Measurements from ENCODE around the gene C15orf39. TPM values are rescaled to one million over a fixed set of nuclear protein-coding genes. Genes with fewer than 3 reads are reported as not detected.

C15orf39 gene
- total and polyA plus RNA-seq, 2 experiments from 2014 or later = 13.4 to 54.1 TPM

DNA sequence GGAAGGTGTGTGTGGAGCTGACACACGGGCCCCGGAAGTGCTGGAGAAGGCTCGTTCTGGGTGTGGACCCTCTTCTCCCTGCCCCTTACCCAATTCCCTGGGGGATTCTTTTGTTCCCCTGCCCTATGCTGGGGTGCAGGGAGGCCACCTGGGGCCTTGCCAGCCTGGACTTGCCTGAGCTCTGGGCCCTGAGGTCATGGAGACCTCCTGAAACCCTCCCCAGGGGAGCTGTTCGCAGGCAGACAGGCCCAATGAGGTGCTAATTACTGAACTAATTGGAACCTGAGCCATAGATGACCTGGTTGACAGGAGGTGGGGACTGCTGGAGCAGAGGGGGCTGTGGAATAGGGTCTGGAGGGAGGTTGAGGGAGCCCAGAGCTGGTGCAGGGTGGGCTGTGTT, 9.4 kb upstream of the C15orf39 start (continued):
- TF ChIP-seq EZH2phosphoT487 (IDR thresholded peaks at IDR 0.05; ENCODE audit: unreplicated experiment) = no peak
- TF ChIP-seq NANOG (IDR thresholded peaks at IDR 0.05; ENCODE audit: borderline replicate concordance) = no peak
- no peak for TF ChIP-seq POLR2AphosphoS5 (IDR thresholded peaks at IDR 0.05; ENCODE audit: low read depth)

DNA sequence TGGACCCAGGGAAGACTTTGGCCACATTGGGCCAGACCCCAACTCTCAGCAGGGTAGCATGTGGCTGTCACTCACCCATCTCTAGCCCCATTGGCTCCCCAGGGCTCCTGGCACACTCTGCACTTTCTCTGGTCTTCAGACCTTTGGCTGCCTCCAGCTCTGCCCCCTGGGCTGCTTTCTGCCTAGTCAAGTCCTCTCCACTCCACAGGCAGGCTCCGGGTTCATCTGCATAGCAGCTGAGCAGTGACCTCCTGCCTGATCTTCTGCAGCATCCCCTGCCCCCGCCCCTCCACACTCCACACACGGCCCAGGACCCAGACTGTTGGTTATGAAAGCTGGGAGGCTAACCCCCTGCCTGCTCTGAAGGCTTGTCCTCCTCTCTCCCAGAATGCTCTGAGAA, 8.4 kb upstream of the C15orf39 start:
- no peak overlapping the region for H3K4me2 ChIP-seq
- H3K27me3 ChIP-seq (ENCODE audit: insufficient read depth) = no peaks in the 10 kb centered on the region
- Mint-ChIP-seq H3K27ac (no peak overlapping the region), H3K4me1 (peaks cover 34% of the 10 kb centered on the region), H3K27me3 (ENCODE audit: insufficient read depth, low read depth, poor library complexity) (peaks cover 15% of the 10 kb centered on the region), H3K4me3 (no peak overlapping the region), H3K9me3 (peaks cover 30% of the 10 kb centered on the region), H3K36me3 (ENCODE audit: low read depth) (peaks cover 18% of the 10 kb centered on the region)
- no peaks in the 10 kb centered on the region for H3K79me2 ChIP-seq (replicated peaks; ENCODE audit: insufficient read depth)
- H3K36me3 ChIP-seq (ENCODE audit: insufficient read depth) = no peaks in the 10 kb centered on the region; the same call in 1 of the 2 replicates
- no peak for DNase-seq (ENCODE audit: low spot score)
- ATAC-seq = peak; percentile 12
- no peak overlapping the region for H3K27ac ChIP-seq (ENCODE audit: low read depth)
- H3F3A ChIP-seq (replicated peaks; ENCODE audit: low read depth) = no peaks in the 10 kb centered on the region
- no peaks in the 10 kb centered on the region for H4K20me1 ChIP-seq (replicated peaks; ENCODE audit: insufficient read depth)
- no peaks in the 10 kb centered on the region for H3K9me2 ChIP-seq (ENCODE audit: insufficient read depth)
- no peak for TF ChIP-seq ZNF114 (CRISPR knock-in tag; IDR thresholded peaks at IDR 0.05)
- TF ChIP-seq JUNB (IDR thresholded peaks at IDR 0.05; ENCODE audit: unreplicated experiment) = no peak
- TF ChIP-seq STAT1 (IDR thresholded peaks at IDR 0.05; ENCODE audit: unreplicated experiment) = no peak
- TF ChIP-seq NANOG (IDR thresholded peaks at IDR 0.05; ENCODE audit: borderline replicate concordance) = no peak
- TF ChIP-seq, protein P1, sequence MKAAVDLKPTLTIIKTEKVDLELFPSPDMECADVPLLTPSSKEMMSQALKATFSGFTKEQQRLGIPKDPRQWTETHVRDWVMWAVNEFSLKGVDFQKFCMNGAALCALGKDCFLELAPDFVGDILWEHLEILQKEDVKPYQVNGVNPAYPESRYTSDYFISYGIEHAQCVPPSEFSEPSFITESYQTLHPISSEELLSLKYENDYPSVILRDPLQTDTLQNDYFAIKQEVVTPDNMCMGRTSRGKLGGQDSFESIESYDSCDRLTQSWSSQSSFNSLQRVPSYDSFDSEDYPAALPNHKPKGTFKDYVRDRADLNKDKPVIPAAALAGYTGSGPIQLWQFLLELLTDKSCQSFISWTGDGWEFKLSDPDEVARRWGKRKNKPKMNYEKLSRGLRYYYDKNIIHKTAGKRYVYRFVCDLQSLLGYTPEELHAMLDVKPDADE (IDR thresholded peaks at IDR 0.05) = no peak
- TF ChIP-seq POLR2AphosphoS5 (IDR thresholded peaks at IDR 0.05; ENCODE audit: low read depth) = no peak
- no peak for TF ChIP-seq EZH2phosphoT487 (IDR thresholded peaks at IDR 0.05; ENCODE audit: unreplicated experiment)
- no peak for TF ChIP-seq EZH2 (IDR thresholded peaks at IDR 0.05; ENCODE audit: low read depth, unreplicated experiment)
- TF ChIP-seq, protein P2, sequence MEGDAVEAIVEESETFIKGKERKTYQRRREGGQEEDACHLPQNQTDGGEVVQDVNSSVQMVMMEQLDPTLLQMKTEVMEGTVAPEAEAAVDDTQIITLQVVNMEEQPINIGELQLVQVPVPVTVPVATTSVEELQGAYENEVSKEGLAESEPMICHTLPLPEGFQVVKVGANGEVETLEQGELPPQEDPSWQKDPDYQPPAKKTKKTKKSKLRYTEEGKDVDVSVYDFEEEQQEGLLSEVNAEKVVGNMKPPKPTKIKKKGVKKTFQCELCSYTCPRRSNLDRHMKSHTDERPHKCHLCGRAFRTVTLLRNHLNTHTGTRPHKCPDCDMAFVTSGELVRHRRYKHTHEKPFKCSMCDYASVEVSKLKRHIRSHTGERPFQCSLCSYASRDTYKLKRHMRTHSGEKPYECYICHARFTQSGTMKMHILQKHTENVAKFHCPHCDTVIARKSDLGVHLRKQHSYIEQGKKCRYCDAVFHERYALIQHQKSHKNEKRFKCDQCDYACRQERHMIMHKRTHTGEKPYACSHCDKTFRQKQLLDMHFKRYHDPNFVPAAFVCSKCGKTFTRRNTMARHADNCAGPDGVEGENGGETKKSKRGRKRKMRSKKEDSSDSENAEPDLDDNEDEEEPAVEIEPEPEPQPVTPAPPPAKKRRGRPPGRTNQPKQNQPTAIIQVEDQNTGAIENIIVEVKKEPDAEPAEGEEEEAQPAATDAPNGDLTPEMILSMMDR (conservative IDR thresholded peaks at IDR 0.05; ENCODE audit: low read depth in 2 of 2) = no peak
- TF ChIP-seq ZNF331 (CRISPR knock-in tag; IDR thresholded peaks at IDR 0.05; ENCODE audit: low read depth) = no peak
- TF ChIP-seq CREB1 (CRISPR knock-in tag; IDR thresholded peaks at IDR 0.05; ENCODE audit: low read depth) = no peak
- TF ChIP-seq, protein P3, sequence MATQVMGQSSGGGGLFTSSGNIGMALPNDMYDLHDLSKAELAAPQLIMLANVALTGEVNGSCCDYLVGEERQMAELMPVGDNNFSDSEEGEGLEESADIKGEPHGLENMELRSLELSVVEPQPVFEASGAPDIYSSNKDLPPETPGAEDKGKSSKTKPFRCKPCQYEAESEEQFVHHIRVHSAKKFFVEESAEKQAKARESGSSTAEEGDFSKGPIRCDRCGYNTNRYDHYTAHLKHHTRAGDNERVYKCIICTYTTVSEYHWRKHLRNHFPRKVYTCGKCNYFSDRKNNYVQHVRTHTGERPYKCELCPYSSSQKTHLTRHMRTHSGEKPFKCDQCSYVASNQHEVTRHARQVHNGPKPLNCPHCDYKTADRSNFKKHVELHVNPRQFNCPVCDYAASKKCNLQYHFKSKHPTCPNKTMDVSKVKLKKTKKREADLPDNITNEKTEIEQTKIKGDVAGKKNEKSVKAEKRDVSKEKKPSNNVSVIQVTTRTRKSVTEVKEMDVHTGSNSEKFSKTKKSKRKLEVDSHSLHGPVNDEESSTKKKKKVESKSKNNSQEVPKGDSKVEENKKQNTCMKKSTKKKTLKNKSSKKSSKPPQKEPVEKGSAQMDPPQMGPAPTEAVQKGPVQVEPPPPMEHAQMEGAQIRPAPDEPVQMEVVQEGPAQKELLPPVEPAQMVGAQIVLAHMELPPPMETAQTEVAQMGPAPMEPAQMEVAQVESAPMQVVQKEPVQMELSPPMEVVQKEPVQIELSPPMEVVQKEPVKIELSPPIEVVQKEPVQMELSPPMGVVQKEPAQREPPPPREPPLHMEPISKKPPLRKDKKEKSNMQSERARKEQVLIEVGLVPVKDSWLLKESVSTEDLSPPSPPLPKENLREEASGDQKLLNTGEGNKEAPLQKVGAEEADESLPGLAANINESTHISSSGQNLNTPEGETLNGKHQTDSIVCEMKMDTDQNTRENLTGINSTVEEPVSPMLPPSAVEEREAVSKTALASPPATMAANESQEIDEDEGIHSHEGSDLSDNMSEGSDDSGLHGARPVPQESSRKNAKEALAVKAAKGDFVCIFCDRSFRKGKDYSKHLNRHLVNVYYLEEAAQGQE (IDR thresholded peaks at IDR 0.05; ENCODE audit: unreplicated experiment) = no peak
- TF ChIP-seq, protein P4, sequence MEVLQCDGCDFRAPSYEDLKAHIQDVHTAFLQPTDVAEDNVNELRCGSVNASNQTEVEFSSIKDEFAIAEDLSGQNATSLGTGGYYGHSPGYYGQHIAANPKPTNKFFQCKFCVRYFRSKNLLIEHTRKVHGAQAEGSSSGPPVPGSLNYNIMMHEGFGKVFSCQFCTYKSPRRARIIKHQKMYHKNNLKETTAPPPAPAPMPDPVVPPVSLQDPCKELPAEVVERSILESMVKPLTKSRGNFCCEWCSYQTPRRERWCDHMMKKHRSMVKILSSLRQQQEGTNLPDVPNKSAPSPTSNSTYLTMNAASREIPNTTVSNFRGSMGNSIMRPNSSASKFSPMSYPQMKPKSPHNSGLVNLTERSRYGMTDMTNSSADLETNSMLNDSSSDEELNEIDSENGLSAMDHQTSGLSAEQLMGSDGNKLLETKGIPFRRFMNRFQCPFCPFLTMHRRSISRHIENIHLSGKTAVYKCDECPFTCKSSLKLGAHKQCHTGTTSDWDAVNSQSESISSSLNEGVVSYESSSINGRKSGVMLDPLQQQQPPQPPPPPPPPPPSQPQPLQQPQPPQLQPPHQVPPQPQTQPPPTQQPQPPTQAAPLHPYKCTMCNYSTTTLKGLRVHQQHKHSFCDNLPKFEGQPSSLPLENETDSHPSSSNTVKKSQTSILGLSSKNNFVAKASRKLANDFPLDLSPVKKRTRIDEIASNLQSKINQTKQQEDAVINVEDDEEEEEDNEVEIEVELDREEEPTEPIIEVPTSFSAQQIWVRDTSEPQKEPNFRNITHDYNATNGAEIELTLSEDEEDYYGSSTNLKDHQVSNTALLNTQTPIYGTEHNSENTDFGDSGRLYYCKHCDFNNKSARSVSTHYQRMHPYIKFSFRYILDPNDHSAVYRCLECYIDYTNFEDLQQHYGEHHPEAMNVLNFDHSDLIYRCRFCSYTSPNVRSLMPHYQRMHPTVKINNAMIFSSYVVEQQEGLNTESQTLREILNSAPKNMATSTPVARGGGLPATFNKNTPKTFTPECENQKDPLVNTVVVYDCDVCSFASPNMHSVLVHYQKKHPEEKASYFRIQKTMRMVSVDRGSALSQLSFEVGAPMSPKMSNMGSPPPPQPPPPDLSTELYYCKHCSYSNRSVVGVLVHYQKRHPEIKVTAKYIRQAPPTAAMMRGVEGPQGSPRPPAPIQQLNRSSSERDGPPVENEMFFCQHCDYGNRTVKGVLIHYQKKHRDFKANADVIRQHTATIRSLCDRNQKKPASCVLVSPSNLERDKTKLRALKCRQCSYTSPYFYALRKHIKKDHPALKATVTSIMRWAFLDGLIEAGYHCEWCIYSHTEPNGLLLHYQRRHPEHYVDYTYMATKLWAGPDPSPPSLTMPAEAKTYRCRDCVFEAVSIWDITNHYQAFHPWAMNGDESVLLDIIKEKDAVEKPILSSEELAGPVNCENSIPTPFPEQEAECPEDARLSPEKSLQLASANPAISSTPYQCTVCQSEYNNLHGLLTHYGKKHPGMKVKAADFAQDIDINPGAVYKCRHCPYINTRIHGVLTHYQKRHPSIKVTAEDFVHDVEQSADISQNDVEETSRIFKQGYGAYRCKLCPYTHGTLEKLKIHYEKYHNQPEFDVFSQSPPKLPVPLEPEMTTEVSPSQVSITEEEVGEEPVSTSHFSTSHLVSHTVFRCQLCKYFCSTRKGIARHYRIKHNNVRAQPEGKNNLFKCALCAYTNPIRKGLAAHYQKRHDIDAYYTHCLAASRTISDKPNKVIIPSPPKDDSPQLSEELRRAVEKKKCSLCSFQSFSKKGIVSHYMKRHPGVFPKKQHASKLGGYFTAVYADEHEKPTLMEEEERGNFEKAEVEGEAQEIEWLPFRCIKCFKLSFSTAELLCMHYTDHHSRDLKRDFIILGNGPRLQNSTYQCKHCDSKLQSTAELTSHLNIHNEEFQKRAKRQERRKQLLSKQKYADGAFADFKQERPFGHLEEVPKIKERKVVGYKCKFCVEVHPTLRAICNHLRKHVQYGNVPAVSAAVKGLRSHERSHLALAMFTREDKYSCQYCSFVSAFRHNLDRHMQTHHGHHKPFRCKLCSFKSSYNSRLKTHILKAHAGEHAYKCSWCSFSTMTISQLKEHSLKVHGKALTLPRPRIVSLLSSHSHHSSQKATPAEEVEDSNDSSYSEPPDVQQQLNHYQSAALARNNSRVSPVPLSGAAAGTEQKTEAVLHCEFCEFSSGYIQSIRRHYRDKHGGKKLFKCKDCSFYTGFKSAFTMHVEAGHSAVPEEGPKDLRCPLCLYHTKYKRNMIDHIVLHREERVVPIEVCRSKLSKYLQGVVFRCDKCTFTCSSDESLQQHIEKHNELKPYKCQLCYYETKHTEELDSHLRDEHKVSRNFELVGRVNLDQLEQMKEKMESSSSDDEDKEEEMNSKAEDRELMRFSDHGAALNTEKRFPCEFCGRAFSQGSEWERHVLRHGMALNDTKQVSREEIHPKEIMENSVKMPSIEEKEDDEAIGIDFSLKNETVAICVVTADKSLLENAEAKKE (CRISPR knock-in tag; IDR thresholded peaks at IDR 0.05) = no peak
- H3K4me1 ChIP-seq (ENCODE audit: insufficient read depth) = peaks cover 18% of the 10 kb centered on the region
- H2AFZ ChIP-seq = no peak overlapping the region
- H3K4me3 ChIP-seq = no peak overlapping the region

Measured in GM23338 (cell line).